HTR-8/SVneo (cell line): ENCODE measurements around the gene PLEKHA5.
A peak's percentile ranks its signal among the peaks of the same experiment; 100 is the strongest.
"Not testable (repeated sequence)": the region's sequence is repeated elsewhere in the genome, so short reads cannot be mapped to it uniquely, and the experiment has no call there.

Source experiments
- DNase-seq: peaks from one replicate; pipeline ENCODE4 v3.0.0; 2011; ENCODE audit warnings: low spot score, mixed read lengths; ENCODE audit not compliant: insufficient read length
- FAIRE-seq: peaks from 2 replicates; lab custom pipeline; 2011; peaks lifted over from hg19 to GRCh38; lab: Jason Lieb, UNC

The PLEKHA5 gene

GRCh38 chr12:19161216-19161615, 31.7 kb downstream of the PLEKHA5 start:
- no peak for FAIRE-seq
- DNase-seq = no peak

- FAIRE-seq = no peak
- no peak for DNase-seq
These were observed 35.9 kb downstream of the PLEKHA5 start for GRCh38 chr12:19165451-19165850.

- no peak for FAIRE-seq
- DNase-seq = no peak
These were observed 36.9 kb downstream of the PLEKHA5 start for GRCh38 chr12:19166387-19166786.

GRCh38 chr12:19166956-19167355, 37.4 kb downstream of the PLEKHA5 start:
- DNase-seq (no peak), FAIRE-seq (no peak)

- FAIRE-seq = no peak
These were observed 38.2 kb downstream of the PLEKHA5 start for GRCh38 chr12:19167708-19168107.

GRCh38 chr12:19168644-19169043, 39.1 kb downstream of the PLEKHA5 start:
- no peak for FAIRE-seq
- no peak for DNase-seq

More at GRCh38 chr12:19167708-19168107, 38.2 kb downstream of the PLEKHA5 start:
- no peak for DNase-seq

- FAIRE-seq = no peak
- DNase-seq = no peak
These were observed 39.7 kb downstream of the PLEKHA5 start for GRCh38 chr12:19169222-19169621.

- not testable (repeated sequence) for DNase-seq, FAIRE-seq
These were observed 40.8 kb downstream of the PLEKHA5 start for GRCh38 chr12:19170286-19170685.

GRCh38 chr12:19171731-19172130, 42.2 kb downstream of the PLEKHA5 start:
- no peak for FAIRE-seq

GRCh38 chr12:19177754-19178153, 48.2 kb downstream of the PLEKHA5 start:
- DNase-seq (no peak), FAIRE-seq (no peak)

More at GRCh38 chr12:19171731-19172130, 42.2 kb downstream of the PLEKHA5 start:
- DNase-seq = no peak

GRCh38 chr12:19179986-19180385, 50.5 kb downstream of the PLEKHA5 start:
- DNase-seq (no peak), FAIRE-seq (no peak)

GRCh38 chr12:19181666-19182426, 52.3 kb downstream of the PLEKHA5 start:
- DNase-seq = no peak
- FAIRE-seq = no peak

GRCh38 chr12:19183121-19183838, 53.7 kb downstream of the PLEKHA5 start:
- DNase-seq = no peak
- no peak for FAIRE-seq

GRCh38 chr12:19185262-19185929, 55.9 kb downstream of the PLEKHA5 start:
- no peak for DNase-seq
- peak; percentile 23 for FAIRE-seq

- DNase-seq (peak; percentile 38), FAIRE-seq (no peak)
These were observed 57.5 kb downstream of the PLEKHA5 start for GRCh38 chr12:19186722-19187661.

GRCh38 chr12:19189522-19189921, 60.0 kb downstream of the PLEKHA5 start:
- DNase-seq (no peak), FAIRE-seq (no peak)

GRCh38 chr12:19190292-19191031, 60.9 kb downstream of the PLEKHA5 start:
- FAIRE-seq (no peak), DNase-seq (no peak)

- FAIRE-seq (no peak), DNase-seq (no peak)
These were observed 61.6 kb downstream of the PLEKHA5 start for GRCh38 chr12:19191089-19191488.

- FAIRE-seq = peak; percentile 86
These were observed 62.0 kb downstream of the PLEKHA5 start for GRCh38 chr12:19191563-19191962.

More at GRCh38 chr12:19191563-19191962, 62.0 kb downstream of the PLEKHA5 start:
- DNase-seq = no peak
